Measurements from ENCODE around the gene COBL. TPM values are rescaled to one million over a fixed set of nuclear protein-coding genes. Genes with fewer than 3 reads are reported as not detected.

COBL gene
- total and polyA plus RNA-seq, 2 donors (not counting 3 experiments of a cell fraction or from before 2014, with no cell fraction given), result 0.11 TPM; not detected in 1

DNA sequence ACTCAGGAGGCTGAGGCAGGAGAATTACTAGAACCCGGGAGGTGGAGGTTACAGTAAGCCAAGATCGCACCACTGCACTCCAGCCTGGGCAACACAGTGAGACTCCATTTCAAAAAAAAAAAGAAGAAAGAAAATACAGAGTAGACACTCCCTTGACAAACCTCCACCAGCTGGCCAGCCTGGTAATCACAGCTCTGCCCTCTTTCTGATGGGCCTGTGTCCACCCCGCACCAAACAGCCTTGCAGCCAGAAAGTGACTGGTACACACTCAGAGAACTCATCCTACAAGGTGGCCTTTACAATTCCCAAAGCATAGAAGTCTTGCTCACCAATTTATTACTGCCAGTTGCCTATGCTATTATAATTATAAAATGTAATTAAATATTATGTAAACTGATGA is 66.6 kb downstream of the COBL start:
- Histone ChIP-seq H3K4me3 (replicated peaks in 1 of 3; ENCODE audit: insufficient read depth in 1 of 3, low read depth in 1 of 3, low read length in 3 of 3) (no peak overlapping the region), H3K4me2 (ENCODE audit: insufficient read depth, low read length) (no peak overlapping the region), H3K9me3 (replicated peaks; ENCODE audit: control insufficient read depth, insufficient read depth, low read length) (no peaks in the 10 kb centered on the region), H3K4me1 (ENCODE audit: control insufficient read depth, extremely low read depth, insufficient read depth, low read length) (no peaks in the 10 kb centered on the region), H3K9ac (replicated peaks; ENCODE audit: extremely low read depth, insufficient read depth, low read length) (no peak overlapping the region), H3K9me1 (replicated peaks; ENCODE audit: control insufficient read depth, extremely low read depth, insufficient read depth, low read length) (no peaks in the 10 kb centered on the region), H3K79me2 (ENCODE audit: control insufficient read depth, insufficient read depth, low read length) (no peaks in the 10 kb centered on the region), H3K27me3 (ENCODE audit: control insufficient read depth in 2 of 2, insufficient read depth in 2 of 2, low read length in 2 of 2) (no peaks in the 10 kb centered on the region), H3K36me3 (ENCODE audit: control insufficient read depth in 2 of 2, extremely low read depth in 1 of 2, insufficient read depth in 2 of 2, low read length in 2 of 2) (no peaks in the 10 kb centered on the region), H3K27ac (ENCODE audit: insufficient read depth, low read depth, low read length) (no peak overlapping the region), H2AFZ (ENCODE audit: low read depth, low read length) (no peak overlapping the region), H4K20me1 (replicated peaks; ENCODE audit: control insufficient read depth, extremely low read depth, insufficient read depth, low read length) (no peaks in the 10 kb centered on the region)
- CTCF ChIA-PET, result no interaction called here
- dilution Hi-C loops (cut with MboI; ENCODE audit: extremely low pct_ligation_motif_present, low sequenced_read_pairs), result no loop called here
- FAIRE-seq, result no peak
- no TSS peak for BruUV-seq (replicated peaks)
- POLR2A ChIA-PET, result no interaction called here
- DNase-seq (ENCODE audit: low read depth, low spot score), result no peak
- TF ChIP-seq JUN (IDR thresholded peaks at IDR 0.05; ENCODE audit: borderline replicate concordance, insufficient read depth, insufficient read length, low read depth) (no peak), MYC (IDR thresholded peaks at IDR 0.05; ENCODE audit: low read depth, low read length) (no peak), GATA2 (IDR thresholded peaks at IDR 0.05; ENCODE audit: insufficient read depth, insufficient read length, low read depth, low read length) (no peak), POLR2A (IDR thresholded peaks at IDR 0.05; ENCODE audit: low read depth, low read length) (no peak), EZH2 (IDR thresholded peaks at IDR 0.05; ENCODE audit: borderline replicate concordance, low read depth, low read length, severe bottlenecking) (no peak), FOS (IDR thresholded peaks at IDR 0.05; ENCODE audit: borderline replicate concordance, insufficient read depth, low read length) (no peak), POLR2AphosphoS5 (IDR thresholded peaks at IDR 0.05; ENCODE audit: insufficient read depth, low read depth, low read length) (no peak)
- intact Hi-C loops (cut with micrococcal nuclease), result no loop called here

DNA sequence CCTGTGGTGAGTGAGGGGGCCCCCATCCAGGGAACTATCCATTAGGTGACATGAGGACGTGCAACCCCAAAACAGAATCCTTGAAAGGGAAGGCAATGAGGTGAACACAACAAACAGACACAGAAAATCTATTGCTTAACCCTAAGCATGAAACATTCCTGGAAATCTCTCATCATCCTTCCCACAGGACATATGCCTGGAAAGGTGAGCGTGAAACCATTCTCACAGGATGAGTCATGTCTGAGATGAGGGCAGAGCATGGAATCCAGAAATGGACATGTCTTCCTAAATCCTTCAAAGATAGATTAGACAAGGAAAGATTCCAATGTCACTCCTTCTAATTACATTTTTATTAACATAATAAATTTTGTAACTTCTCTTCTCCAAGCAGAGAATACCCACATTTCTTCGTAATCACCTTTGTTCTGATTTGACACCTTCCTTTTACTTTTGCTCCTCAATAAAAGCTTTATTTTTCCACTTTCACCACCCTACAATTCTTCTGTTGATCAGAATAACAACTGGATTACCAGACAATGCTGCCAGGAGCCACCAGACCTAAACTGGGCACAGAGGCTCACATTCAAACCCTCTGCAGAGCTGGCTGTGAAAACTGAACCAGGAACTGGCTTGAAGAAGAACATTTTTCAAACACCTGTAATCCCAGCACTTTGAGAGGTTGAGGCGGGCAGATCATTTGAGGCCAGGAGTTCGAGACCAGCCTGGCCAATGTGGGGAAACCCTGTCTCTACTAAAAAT is 67.2 kb downstream of the COBL start:
- Histone ChIP-seq H3K9me3 (replicated peaks; ENCODE audit: control insufficient read depth, insufficient read depth, low read length) (no peaks in the 10 kb centered on the region), H3K79me2 (ENCODE audit: control insufficient read depth, insufficient read depth, low read length) (no peaks in the 10 kb centered on the region), H4K20me1 (replicated peaks; ENCODE audit: control insufficient read depth, extremely low read depth, insufficient read depth, low read length) (no peaks in the 10 kb centered on the region), H3K27ac (ENCODE audit: insufficient read depth, low read depth, low read length) (no peak overlapping the region), H3K4me1 (ENCODE audit: control insufficient read depth, extremely low read depth, insufficient read depth, low read length) (no peaks in the 10 kb centered on the region), H3K4me2 (ENCODE audit: insufficient read depth, low read length) (no peak overlapping the region), H3K36me3 (ENCODE audit: control insufficient read depth in 2 of 2, extremely low read depth in 1 of 2, insufficient read depth in 2 of 2, low read length in 2 of 2) (no peaks in the 10 kb centered on the region), H2AFZ (ENCODE audit: low read depth, low read length) (no peak overlapping the region), H3K4me3 (replicated peaks in 1 of 3; ENCODE audit: insufficient read depth in 1 of 3, low read depth in 1 of 3, low read length in 3 of 3) (no peak overlapping the region), H3K27me3 (ENCODE audit: control insufficient read depth in 2 of 2, insufficient read depth in 2 of 2, low read length in 2 of 2) (no peaks in the 10 kb centered on the region), H3K9ac (replicated peaks; ENCODE audit: extremely low read depth, insufficient read depth, low read length) (no peak overlapping the region), H3K9me1 (replicated peaks; ENCODE audit: control insufficient read depth, extremely low read depth, insufficient read depth, low read length) (no peaks in the 10 kb centered on the region)
- no TSS peak for BruUV-seq (replicated peaks)
- CTCF ChIA-PET, result no interaction called here
- dilution Hi-C loops (cut with MboI; ENCODE audit: extremely low pct_ligation_motif_present, low sequenced_read_pairs), result no loop called here
- DNase-seq (ENCODE audit: low read depth, low spot score) (no peak), FAIRE-seq (no peak)
- POLR2A ChIA-PET, result no interaction called here
- no peak for TF ChIP-seq GATA2 (IDR thresholded peaks at IDR 0.05; ENCODE audit: insufficient read depth, insufficient read length, low read depth, low read length)
- peak; percentile 20 for TF ChIP-seq JUN (IDR thresholded peaks at IDR 0.05; ENCODE audit: borderline replicate concordance, insufficient read depth, insufficient read length, low read depth)
- TF ChIP-seq, protein P1, sequence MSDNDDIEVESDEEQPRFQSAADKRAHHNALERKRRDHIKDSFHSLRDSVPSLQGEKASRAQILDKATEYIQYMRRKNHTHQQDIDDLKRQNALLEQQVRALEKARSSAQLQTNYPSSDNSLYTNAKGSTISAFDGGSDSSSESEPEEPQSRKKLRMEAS (IDR thresholded peaks at IDR 0.05; ENCODE audit: insufficient read depth, insufficient read length), result no peak
- no peak for TF ChIP-seq FOS (IDR thresholded peaks at IDR 0.05; ENCODE audit: borderline replicate concordance, insufficient read depth, low read length)
- intact Hi-C loops (cut with micrococcal nuclease), result no loop called here
